ENCODE measurements around the gene ZNHIT3.

Gene ZNHIT3

GRCh38 chr17:36514856-36515255 lies 28.4 kb downstream of the ZNHIT3 start:
- Histone ChIP-seq H3K4me3 (no peak overlapping the region), H3K36me3 (peaks cover 66 to 97% (median 91%) of the 10 kb centered on the region in 11 experiments), H3K9ac (no peak overlapping the region), H3K27me3 (no peaks in the 10 kb centered on the region), H3K9me3 (replicated peaks in 1 of 11) (no peaks in the 10 kb centered on the region), H3K27ac (no peak overlapping the region), H3K4me2 (no peak overlapping the region), H3K4me1 (peaks cover 0 to 3% (median 0%) of the 10 kb centered on the region in 10 experiments; a peak in 1 of 20 replicates), H4K20me1 (peaks cover 0 to 30% (median 0%) of the 10 kb centered on the region in 11 experiments; a peak in 5 of 22 replicates)
- no peak for TF ChIP-seq Cebpa-rat (IDR thresholded peaks at IDR 0.05)

DNA sequence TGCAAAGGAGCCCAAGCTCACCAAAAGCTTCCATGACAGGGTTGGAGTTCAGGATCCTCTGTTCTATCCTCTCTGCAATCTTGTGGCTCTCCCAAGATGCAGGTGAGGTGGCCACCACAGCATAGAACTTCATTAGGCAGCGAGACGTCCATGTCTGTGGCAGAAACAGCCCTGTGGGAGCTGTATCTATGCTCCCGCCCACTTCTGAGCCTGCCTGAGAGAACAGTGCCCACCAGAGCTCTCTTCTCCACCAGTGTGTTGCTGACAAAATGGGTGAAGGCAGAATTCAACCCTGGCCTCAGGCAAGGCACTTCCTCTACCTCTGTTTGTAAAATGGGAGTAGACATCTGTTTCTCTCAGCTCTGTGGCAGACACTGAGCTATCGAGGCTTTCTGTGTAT lies 29.4 kb downstream of the ZNHIT3 start:
- no peak for TF ChIP-seq Cebpa-rat (IDR thresholded peaks at IDR 0.05)
- Histone ChIP-seq H3K4me3 (no peak overlapping the region), H3K9ac (no peak overlapping the region), H3K4me1 (peaks cover 0 to 5% (median 0%) of the 10 kb centered on the region in 10 experiments; a peak in 1 of 20 replicates), H3K36me3 (peaks cover 65 to 97% (median 91%) of the 10 kb centered on the region in 11 experiments), H3K27me3 (no peaks in the 10 kb centered on the region), H3K4me2 (no peak overlapping the region), H3K9me3 (replicated peaks in 1 of 11) (no peaks in the 10 kb centered on the region), H4K20me1 (peaks cover 0 to 23% (median 0%) of the 10 kb centered on the region in 11 experiments; a peak in 5 of 22 replicates), H3K27ac (no peak overlapping the region)

DNA sequence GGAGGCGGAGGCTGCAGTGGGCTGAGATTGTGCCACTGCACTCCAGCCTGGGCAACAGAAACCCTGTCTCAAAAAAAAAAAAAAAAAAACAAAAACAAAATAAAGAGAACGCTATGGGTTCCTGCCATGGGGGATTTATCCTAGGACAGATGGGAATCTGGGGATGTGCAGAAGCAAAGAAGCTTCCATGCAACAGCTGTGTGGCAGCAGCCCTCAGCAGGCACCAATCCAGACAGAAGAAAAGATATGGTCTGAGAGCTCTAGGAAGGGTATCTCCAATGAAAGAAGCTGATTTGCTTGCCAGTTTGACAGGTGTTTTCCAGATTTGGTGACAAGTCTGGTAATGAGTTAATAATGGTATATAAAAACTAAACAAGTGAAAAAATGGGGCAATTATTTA lies 36.6 kb downstream of the ZNHIT3 start:
- Histone ChIP-seq H3K36me3 (peaks cover 72 to 97% (median 94%) of the 10 kb centered on the region in 11 experiments), H3K4me2 (no peak overlapping the region), H3K27ac (no peak overlapping the region), H3K9me3 (replicated peaks in 1 of 11) (no peaks in the 10 kb centered on the region), H3K4me3 (no peak overlapping the region), H3K27me3 (no peaks in the 10 kb centered on the region), H3K4me1 (peaks cover 0 to 5% (median 0%) of the 10 kb centered on the region in 10 experiments; a peak in 2 of 20 replicates), H4K20me1 (peaks cover 0 to 34% (median 13%) of the 10 kb centered on the region in 11 experiments; a peak in 10 of 22 replicates), H3K9ac (no peak overlapping the region)
- no peak for TF ChIP-seq Cebpa-rat (IDR thresholded peaks at IDR 0.05)

DNA sequence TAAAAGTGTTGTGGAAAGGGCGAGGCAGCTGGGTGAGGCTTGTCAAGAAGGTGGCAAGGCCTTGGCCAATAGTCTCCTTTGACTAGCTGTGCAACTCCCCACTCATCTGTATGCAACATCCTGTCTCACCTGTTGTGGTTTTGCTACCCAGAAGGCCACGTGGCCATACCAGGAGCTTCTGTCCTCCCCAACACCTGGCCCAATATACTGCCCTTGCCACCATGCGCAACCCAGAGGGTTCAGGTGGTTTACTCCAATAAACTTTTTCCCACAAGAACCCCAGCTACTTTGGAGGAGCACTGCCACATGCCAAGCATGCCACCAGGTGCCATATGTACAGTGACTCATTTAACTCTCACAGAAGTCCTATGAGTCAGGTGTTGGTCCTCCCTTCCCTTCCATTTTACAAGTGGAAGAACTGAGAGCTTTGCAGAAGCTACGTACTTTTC lies 38.0 kb downstream of the ZNHIT3 start:
- H3K36me3 ChIP-seq: peaks cover 72 to 100% (median 97%) of the 10 kb centered on the region in 11 experiments
- peaks cover 0 to 17% (median 10%) of the 10 kb centered on the region in 10 experiments; a peak in 14 of 20 replicates for H3K4me1 ChIP-seq
- H3K4me2 ChIP-seq: no peak overlapping the region
- H3K4me3 ChIP-seq: no peak overlapping the region
- no peaks in the 10 kb centered on the region for H3K27me3 ChIP-seq
- no peaks in the 10 kb centered on the region for H3K9me3 ChIP-seq (replicated peaks in 1 of 11)
- H3K27ac ChIP-seq: no peak overlapping the region
- peaks cover 0 to 47% (median 16%) of the 10 kb centered on the region in 11 experiments; a peak in 14 of 22 replicates for H4K20me1 ChIP-seq
- no peak overlapping the region for H3K9ac ChIP-seq
- TF ChIP-seq Cebpa-rat (IDR thresholded peaks at IDR 0.05): no peak

DNA sequence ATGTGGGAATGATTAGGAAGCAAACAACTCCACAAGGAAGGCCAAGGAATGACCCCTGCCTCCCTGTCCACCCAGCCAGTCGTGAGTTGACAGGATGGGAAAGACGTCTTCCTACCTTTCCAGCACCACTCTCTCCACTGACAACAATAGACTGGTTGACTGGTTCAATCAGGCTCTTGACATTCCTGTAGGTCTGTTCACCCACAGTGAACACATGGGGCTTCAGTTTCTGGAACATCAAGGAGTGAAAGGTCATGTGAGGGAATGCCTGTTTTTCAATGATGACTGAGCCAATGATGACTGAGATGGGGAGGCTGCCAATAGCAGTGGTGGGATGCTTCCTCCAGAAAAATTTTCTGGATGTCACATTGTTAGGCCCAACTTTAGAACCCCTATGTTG lies 38.6 kb downstream of the ZNHIT3 start:
- H3K4me1 ChIP-seq: peaks cover 0 to 18% (median 11%) of the 10 kb centered on the region in 10 experiments; a peak in 14 of 20 replicates
- no peaks in the 10 kb centered on the region for H3K9me3 ChIP-seq (replicated peaks in 1 of 11)
- H3K4me2 ChIP-seq: no peak overlapping the region
- H3K4me3 ChIP-seq: no peak overlapping the region
- H3K9ac ChIP-seq: no peak overlapping the region
- H3K36me3 ChIP-seq: peaks cover 72 to 100% (median 97%) of the 10 kb centered on the region in 11 experiments
- no peak for TF ChIP-seq Cebpa-rat (IDR thresholded peaks at IDR 0.05)
- H4K20me1 ChIP-seq: peaks cover 0 to 49% (median 21%) of the 10 kb centered on the region in 11 experiments; a peak in 14 of 22 replicates
- H3K27ac ChIP-seq: no peak overlapping the region
- H3K27me3 ChIP-seq: no peaks in the 10 kb centered on the region

GRCh38 chr17:36525888-36526287 lies 39.4 kb downstream of the ZNHIT3 start:
- H3K4me3 ChIP-seq: no peak overlapping the region
- H3K27me3 ChIP-seq: no peaks in the 10 kb centered on the region
- H4K20me1 ChIP-seq: peaks cover 0 to 49% (median 21%) of the 10 kb centered on the region in 11 experiments; a peak in 14 of 22 replicates
- H3K27ac ChIP-seq: no peak overlapping the region
- H3K36me3 ChIP-seq: peaks cover 64 to 100% (median 95%) of the 10 kb centered on the region in 11 experiments
- no peaks in the 10 kb centered on the region for H3K9me3 ChIP-seq (replicated peaks in 1 of 11)
- H3K4me2 ChIP-seq: no peak overlapping the region
- TF ChIP-seq Cebpa-rat (IDR thresholded peaks at IDR 0.05): no peak
- H3K9ac ChIP-seq: no peak overlapping the region
- peaks cover 0 to 18% (median 11%) of the 10 kb centered on the region in 10 experiments; a peak in 14 of 20 replicates for H3K4me1 ChIP-seq

DNA sequence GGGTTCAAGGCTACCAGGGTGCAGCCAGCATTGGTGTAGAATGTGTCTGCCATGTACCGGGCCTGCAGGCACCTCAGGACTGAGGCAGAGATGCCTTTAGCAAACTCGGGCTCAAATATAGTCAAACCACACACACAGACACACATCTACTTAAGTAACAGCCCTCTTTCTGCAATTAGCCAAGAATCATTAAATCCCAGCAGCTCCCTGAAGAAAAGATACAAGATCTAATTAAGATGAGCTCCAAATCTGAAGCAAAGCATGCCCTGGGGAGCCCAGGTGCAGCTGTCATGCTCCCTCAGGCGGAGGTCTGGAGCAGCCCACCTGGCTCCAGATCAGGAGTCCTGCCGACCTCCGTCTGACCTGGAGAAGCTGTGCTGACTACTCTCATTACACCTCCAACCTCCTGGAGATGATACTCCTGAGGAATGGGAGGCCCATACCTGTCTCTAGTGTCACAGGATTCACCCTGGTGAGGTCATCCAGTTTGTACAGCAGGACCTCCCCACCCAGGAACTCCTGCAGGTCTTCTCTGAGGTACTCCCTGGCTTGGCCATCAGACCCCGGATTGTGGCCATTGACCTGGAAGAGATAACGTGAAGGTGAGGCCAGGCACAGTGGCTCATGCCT lies 41.3 kb downstream of the ZNHIT3 start:
- Histone ChIP-seq H3K4me3 (no peak overlapping the region), H3K27me3 (no peaks in the 10 kb centered on the region), H3K4me2 (no peak overlapping the region), H4K20me1 (peaks cover 0 to 57% (median 21%) of the 10 kb centered on the region in 11 experiments; a peak in 14 of 22 replicates), H3K9me3 (replicated peaks in 1 of 11) (no peaks in the 10 kb centered on the region), H3K27ac (no peak overlapping the region), H3K36me3 (peaks cover 64 to 100% (median 97%) of the 10 kb centered on the region in 11 experiments), H3K9ac (no peak overlapping the region; a peak in 1 of 22 replicates), H3K4me1 (peaks cover 0 to 24% (median 11%) of the 10 kb centered on the region in 10 experiments; a peak in 14 of 20 replicates)
- no peak for TF ChIP-seq Cebpa-rat (IDR thresholded peaks at IDR 0.05)

GRCh38 chr17:36529121-36529520 lies 42.6 kb downstream of the ZNHIT3 start:
- H3K27me3 ChIP-seq: no peaks in the 10 kb centered on the region
- peaks cover 0 to 61% (median 17%) of the 10 kb centered on the region in 11 experiments; a peak in 14 of 22 replicates for H4K20me1 ChIP-seq
- H3K36me3 ChIP-seq: peaks cover 62 to 98% (median 93%) of the 10 kb centered on the region in 11 experiments
- no peak overlapping the region for H3K27ac ChIP-seq
- H3K4me1 ChIP-seq: peaks cover 11 to 35% (median 20%) of the 10 kb centered on the region in 10 experiments
- no peak for TF ChIP-seq Cebpa-rat (IDR thresholded peaks at IDR 0.05)
- H3K4me3 ChIP-seq: no peak overlapping the region
- peak overlapping the region in 7 of 11 experiments; percentile 5 to 64 (median 58); a peak in 11 of 22 replicates for H3K4me2 ChIP-seq
- H3K9me3 ChIP-seq (replicated peaks in 1 of 11): no peaks in the 10 kb centered on the region
- peak overlapping the region in 1 of 11 experiments; percentile 6; a peak in 2 of 22 replicates for H3K9ac ChIP-seq

GRCh38 chr17:36532435-36532975 lies 46.0 kb downstream of the ZNHIT3 start:
- peaks cover 0 to 37% (median 17%) of the 10 kb centered on the region in 11 experiments; a peak in 14 of 22 replicates for H4K20me1 ChIP-seq
- H3K36me3 ChIP-seq: peaks cover 36 to 77% (median 70%) of the 10 kb centered on the region in 11 experiments
- peak overlapping the region in 4 of 11 experiments; percentile 4 to 31 (median 18); a peak in 1 of 22 replicates for H3K9ac ChIP-seq
- H3K9me3 ChIP-seq (replicated peaks in 1 of 11): no peaks in the 10 kb centered on the region
- no peaks in the 10 kb centered on the region for H3K27me3 ChIP-seq
- peak overlapping the region in 6 of 11 experiments; percentile 92 to 97 (median 94); a peak in 6 of 22 replicates for H3K4me2 ChIP-seq
- no peak overlapping the region for H3K4me3 ChIP-seq
- peaks cover 23 to 47% (median 35%) of the 10 kb centered on the region in 10 experiments for H3K4me1 ChIP-seq
- TF ChIP-seq Cebpa-rat (IDR thresholded peaks at IDR 0.05): no peak
- H3K27ac ChIP-seq: no peak overlapping the region

Measured in BLaER1 treated with 17β-estradiol and CSF1 and Interleukin-3, amounts not matched to agents 10 nM and 100 nM (cell line).